ENCODE data around the gene CELSR3.

DNA sequence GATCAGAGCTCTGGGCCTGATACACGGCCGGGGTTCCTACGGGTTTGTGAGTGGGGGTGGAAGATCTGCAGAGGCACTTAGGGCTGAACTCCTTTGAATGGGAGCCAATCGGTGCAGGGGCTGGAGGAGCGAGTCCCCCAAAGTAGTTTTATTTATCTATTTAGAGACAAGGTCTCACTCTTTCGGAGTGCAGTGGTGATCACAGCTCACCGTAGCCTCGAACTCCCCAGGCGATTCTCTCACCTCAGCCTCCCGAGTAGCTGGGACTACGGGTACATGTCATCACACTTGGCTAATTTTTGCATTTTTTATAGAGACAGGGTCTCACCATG lies 1.6 kb upstream of the CELSR3 start:
- no peak for TF ChIP-seq SP1 (IDR thresholded peaks at IDR 0.05)
- TF ChIP-seq, protein P1, sequence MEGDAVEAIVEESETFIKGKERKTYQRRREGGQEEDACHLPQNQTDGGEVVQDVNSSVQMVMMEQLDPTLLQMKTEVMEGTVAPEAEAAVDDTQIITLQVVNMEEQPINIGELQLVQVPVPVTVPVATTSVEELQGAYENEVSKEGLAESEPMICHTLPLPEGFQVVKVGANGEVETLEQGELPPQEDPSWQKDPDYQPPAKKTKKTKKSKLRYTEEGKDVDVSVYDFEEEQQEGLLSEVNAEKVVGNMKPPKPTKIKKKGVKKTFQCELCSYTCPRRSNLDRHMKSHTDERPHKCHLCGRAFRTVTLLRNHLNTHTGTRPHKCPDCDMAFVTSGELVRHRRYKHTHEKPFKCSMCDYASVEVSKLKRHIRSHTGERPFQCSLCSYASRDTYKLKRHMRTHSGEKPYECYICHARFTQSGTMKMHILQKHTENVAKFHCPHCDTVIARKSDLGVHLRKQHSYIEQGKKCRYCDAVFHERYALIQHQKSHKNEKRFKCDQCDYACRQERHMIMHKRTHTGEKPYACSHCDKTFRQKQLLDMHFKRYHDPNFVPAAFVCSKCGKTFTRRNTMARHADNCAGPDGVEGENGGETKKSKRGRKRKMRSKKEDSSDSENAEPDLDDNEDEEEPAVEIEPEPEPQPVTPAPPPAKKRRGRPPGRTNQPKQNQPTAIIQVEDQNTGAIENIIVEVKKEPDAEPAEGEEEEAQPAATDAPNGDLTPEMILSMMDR (IDR thresholded peaks at IDR 0.05; ENCODE audit: low read depth, low read length, missing input control) = no peak
